ENCODE results near the gene STK36. TPM values are rescaled to one million over a fixed set of nuclear protein-coding genes. Genes with fewer than 3 reads are reported as not detected.

The STK36 gene
- total RNA-seq, 2 donors from 2014 or later: 15.3 to 22.1 TPM

DNA sequence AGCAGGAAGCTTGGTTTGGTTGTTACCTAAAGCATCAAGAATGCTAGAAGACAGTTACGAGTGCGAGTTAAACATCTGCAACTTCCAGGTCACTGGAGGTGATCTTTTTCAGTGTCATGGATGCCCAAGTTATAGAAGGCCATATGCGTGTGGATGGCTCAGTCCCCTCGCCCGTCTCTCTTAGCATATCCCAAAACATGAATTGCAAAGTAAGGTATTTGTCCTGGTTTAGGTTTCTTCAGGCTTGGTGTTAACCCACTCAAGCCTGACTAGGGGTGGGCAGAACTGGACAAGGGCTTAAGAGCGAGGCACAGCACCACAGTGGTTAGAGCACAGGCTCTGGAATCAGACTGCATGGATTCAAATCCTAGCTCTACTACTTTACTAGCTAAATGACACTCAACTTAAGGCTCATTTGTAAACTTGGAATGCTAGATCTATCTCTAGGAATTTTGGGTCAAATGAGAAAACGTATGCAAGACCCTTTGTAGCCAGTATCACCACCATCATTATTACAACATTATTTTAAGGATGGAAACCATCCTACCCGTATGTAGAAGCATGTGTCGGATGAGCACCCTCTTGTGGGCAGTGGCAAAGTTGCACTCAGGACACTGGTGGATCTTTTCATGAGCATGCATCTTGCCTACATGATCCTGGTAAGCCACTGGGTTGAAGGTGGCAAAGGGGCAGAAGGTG lies 23.6 kb upstream of the STK36 start:
- no peaks in the 10 kb centered on the region for H3K9me3 Mint-ChIP-seq
- peaks cover 9% of the 10 kb centered on the region for H3K4me1 Mint-ChIP-seq (ENCODE audit: low read depth)
- H3K36me3 Mint-ChIP-seq (ENCODE audit: insufficient read depth in 2 of 2): peaks cover 6 to 22% of the 10 kb centered on the region in 2 donors
- DNase-seq: peak; percentile 47 to 53
- no peak overlapping the region for H3K27ac Mint-ChIP-seq
- no peaks in the 10 kb centered on the region for H3K27me3 Mint-ChIP-seq (ENCODE audit: low read depth)
- ATAC-seq (replicated peaks in 1 of 2): peak; percentile 53 to 72
- no peak overlapping the region for H3K4me3 Mint-ChIP-seq

DNA sequence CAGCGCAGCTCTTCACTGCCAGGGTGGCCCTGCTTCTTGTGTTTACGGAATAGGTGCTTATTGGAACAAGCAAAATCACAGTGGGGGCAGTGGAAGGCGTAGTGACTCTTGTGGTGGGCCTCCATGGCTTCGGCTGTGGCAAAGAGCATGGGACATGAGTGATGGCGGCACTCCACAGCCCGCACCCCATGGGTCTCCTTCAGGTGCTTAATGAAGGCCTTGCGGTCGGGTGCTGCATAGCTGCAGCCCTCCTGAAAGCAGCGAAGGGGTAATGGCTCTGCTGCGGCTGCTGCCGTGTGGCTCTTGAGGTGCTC lies 23.1 kb upstream of the STK36 start:
- Mint-ChIP-seq H3K4me3 (no peak overlapping the region), H3K27ac (no peak overlapping the region), H3K27me3 (ENCODE audit: low read depth) (no peaks in the 10 kb centered on the region), H3K4me1 (ENCODE audit: low read depth) (peaks cover 9% of the 10 kb centered on the region), H3K36me3 (ENCODE audit: insufficient read depth in 2 of 2) (peaks cover 6 to 22% of the 10 kb centered on the region in 2 donors), H3K9me3 (no peaks in the 10 kb centered on the region)
- DNase-seq (no peak), ATAC-seq (replicated peaks in 1 of 2) (peak in 1 of 2 donors; percentile 17)

DNA sequence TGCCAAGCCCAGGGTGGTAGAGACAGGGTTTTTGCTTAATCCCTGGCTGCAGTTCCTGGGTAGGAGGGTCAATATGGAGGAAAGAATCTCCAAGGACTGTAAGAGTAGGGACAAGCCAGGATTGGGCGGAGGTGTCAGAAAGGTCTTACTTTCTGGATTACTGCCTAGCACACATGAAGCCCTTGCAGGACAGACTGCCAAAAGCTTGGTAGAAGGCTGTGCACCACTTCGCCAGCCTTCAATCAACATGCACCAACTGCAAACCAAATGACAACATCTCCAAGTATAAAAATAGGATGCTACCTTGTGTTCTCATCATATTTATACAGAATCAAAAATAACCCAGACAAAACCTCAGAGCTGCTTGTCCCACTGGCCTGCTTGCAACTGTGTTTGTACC lies 16.1 kb upstream of the STK36 start:
- H3K27me3 Mint-ChIP-seq (ENCODE audit: low read depth): no peaks in the 10 kb centered on the region
- ATAC-seq (replicated peaks in 1 of 2): no peak
- H3K36me3 Mint-ChIP-seq (ENCODE audit: insufficient read depth in 2 of 2): peaks cover 7 to 15% of the 10 kb centered on the region in 2 donors

DNA sequence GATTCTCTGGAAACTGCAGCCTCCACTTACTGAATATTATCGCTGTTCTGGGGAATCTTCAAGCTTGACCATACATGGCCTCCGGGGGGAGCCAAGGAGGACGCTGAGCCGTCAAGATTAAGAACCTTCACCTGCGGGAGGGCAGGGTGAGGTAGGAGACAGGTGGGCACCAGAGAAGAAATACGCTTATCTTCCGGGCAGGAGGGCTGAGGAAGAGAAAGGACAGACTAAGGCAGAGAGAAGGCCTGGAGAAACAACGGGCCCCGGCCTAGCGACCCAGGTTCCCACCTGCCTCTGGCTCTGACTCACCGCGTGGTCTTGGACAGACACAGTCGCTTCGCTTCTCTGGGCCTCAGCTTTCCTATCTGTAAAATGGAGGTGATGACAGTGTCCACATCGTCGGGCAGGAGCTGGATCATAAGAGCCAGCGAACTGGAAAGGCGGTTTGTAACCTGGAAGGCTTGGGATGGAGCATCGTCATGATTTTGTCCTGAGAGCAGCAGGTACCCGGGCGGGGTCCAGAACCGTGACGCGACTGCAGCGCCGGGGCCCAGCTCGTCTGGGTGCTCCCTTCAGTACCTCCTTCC lies 13.1 kb upstream of the STK36 start:
- Mint-ChIP-seq H3K9me3 (no peaks in the 10 kb centered on the region), H3K36me3 (ENCODE audit: insufficient read depth in 2 of 2) (peaks cover 7 to 20% of the 10 kb centered on the region in 2 donors), H3K27ac (peak overlapping the region; percentile 69), H3K27me3 (ENCODE audit: low read depth) (no peaks in the 10 kb centered on the region), H3K4me3 (peak overlapping the region; percentile 92 to 95), H3K4me1 (ENCODE audit: low read depth) (peaks cover 44% of the 10 kb centered on the region)
- peak; percentile 47 to 55 for DNase-seq
- ATAC-seq (replicated peaks in 1 of 2): peak; percentile 43 to 49

More for the DNA sequence above, 16.1 kb upstream of the STK36 start:
- H3K27ac Mint-ChIP-seq: no peak overlapping the region
- H3K4me3 Mint-ChIP-seq: no peak overlapping the region
- H3K9me3 Mint-ChIP-seq: no peaks in the 10 kb centered on the region
- peaks cover 32% of the 10 kb centered on the region for H3K4me1 Mint-ChIP-seq (ENCODE audit: low read depth)
- DNase-seq: no peak

DNA sequence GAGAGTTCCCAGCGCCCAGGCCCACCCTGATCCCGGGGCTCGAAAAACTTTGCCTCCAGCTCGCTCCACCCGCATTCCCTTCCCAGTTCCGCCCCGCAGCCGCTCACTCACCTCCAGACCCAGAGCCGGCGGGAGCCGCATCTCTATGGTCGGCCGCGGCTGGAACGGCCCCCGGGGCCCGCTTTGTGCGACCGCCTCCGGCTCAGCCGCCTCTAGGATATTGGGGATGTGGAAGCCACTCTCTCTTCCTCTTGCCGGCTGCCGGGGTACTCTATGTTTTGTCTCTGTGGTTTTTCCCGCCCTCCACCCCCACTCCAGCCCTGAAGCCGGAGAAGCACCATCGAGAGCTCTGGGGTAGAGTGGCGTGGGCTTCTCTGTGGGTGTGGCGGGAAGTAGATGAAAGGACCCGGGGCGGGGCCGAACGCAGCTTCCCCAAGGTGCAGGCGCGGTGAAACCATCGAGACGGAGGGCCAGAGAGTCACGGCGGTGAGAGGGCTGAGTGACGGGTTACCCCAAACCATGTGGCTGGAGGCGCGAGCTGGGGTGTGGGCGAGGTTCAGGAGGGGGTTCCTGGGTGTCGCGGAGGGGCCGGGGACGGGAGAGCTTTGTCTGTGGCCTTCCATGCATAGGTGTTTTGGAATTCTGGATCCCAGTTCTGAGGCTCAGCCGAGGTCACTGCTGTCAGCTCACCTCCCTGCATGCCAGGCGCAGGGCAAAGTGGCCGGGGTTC lies 12.5 kb upstream of the STK36 start, which contains the start of the genes BCS1L and ZNF142:
TSS of gene BCS1L (plus strand) at position 426 of the 730 bp plus-strand sequence. CDS start 1,305 bp downstream, outside the sequence.
TSS of gene ZNF142 (minus strand) at position 366 of the 730 bp plus-strand sequence. CDS start 3,194 bp downstream, outside the sequence.
- Mint-ChIP-seq H3K4me1 (ENCODE audit: low read depth) (peaks cover 44% of the 10 kb centered on the region), H3K36me3 (ENCODE audit: insufficient read depth in 2 of 2) (peaks cover 9 to 20% of the 10 kb centered on the region in 2 donors), H3K27ac (peak within 1 kb of the TSS; percentile 69), H3K27me3 (ENCODE audit: low read depth) (no peaks in the 10 kb centered on the region), H3K4me3 (peak within 1 kb of the TSS; percentile 92 to 95), H3K9me3 (no peaks in the 10 kb centered on the region)
- peak; percentile 95 to 97 for DNase-seq
- ATAC-seq (replicated peaks in 1 of 2): peak; percentile 97 to 98

DNA sequence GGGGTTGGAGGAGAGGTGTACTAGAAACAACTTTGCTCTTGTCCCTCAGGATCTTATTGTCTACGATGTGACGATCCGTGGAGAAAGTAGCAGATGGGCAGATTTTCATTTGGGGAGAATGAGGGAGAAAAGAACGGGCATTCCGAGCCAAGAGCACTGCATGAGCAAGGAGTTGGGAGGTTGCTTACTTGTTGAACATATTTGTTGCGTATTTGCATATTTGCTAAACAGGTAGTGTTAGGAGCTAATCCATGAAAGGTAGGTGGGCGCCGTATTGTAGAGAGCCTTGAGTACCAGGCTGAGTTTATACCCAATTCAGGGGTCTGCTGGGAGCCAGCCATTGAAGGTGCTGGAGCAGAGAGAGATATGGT lies 11.9 kb upstream of the STK36 start:
- Mint-ChIP-seq H3K9me3 (no peaks in the 10 kb centered on the region), H3K4me1 (ENCODE audit: low read depth) (peaks cover 44% of the 10 kb centered on the region), H3K27me3 (ENCODE audit: low read depth) (no peaks in the 10 kb centered on the region), H3K27ac (peak overlapping the region; percentile 69), H3K4me3 (peak overlapping the region; percentile 92 to 95), H3K36me3 (ENCODE audit: insufficient read depth in 2 of 2) (peaks cover 10 to 24% of the 10 kb centered on the region in 2 donors)
- DNase-seq (no peak), ATAC-seq (replicated peaks in 1 of 2) (no peak)

DNA sequence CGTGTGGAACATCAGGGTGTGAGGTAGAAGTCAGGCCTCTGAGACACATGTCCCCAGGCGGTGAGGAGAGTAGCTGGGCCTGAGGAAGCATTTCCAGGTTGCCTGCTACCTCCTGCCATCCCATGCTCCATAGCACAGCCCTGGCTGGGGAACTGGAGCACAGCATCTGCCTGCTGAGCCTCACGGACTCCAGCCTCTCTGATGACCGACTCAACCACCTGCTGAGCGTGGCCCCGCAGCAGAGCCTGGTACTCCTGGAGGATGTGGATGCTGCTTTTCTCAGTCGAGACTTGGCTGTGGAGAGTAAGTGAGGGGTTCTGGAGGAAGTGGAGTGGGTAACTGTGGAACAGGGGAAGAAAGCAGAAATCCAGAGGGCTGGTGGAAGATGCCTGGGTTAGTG lies 9.5 kb upstream of the STK36 start:
- Mint-ChIP-seq H3K9me3 (no peaks in the 10 kb centered on the region), H3K36me3 (ENCODE audit: insufficient read depth in 2 of 2) (peaks cover 9 to 18% of the 10 kb centered on the region in 2 donors), H3K27ac (no peak overlapping the region), H3K27me3 (ENCODE audit: low read depth) (no peaks in the 10 kb centered on the region), H3K4me3 (no peak overlapping the region), H3K4me1 (ENCODE audit: low read depth) (peaks cover 38% of the 10 kb centered on the region)
- ATAC-seq (replicated peaks in 1 of 2) (no peak), DNase-seq (no peak)

DNA sequence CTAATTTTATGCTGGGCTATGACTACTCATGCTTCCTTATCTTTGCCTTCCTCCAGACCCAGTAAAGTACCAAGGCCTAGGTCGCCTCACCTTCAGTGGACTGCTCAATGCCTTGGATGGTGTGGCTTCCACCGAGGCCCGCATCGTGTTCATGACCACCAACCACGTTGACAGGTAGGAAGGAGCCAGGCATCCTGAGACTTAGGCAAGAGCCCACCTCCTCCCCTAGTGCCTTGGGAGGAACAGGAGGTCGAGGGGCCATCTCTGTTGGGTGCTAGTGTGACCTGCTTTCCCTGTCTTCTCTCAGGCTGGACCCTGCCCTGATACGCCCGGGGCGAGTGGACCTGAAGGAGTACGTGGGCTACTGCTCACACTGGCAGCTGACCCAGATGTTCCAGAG lies 9.1 kb upstream of the STK36 start:
- Mint-ChIP-seq H3K36me3 (ENCODE audit: insufficient read depth in 2 of 2) (peaks cover 7 to 13% of the 10 kb centered on the region in 2 donors), H3K9me3 (no peaks in the 10 kb centered on the region), H3K4me3 (no peak overlapping the region), H3K27me3 (ENCODE audit: low read depth) (no peaks in the 10 kb centered on the region), H3K27ac (no peak overlapping the region), H3K4me1 (ENCODE audit: low read depth) (peaks cover 34% of the 10 kb centered on the region)
- DNase-seq (no peak), ATAC-seq (replicated peaks in 1 of 2) (no peak)

DNA sequence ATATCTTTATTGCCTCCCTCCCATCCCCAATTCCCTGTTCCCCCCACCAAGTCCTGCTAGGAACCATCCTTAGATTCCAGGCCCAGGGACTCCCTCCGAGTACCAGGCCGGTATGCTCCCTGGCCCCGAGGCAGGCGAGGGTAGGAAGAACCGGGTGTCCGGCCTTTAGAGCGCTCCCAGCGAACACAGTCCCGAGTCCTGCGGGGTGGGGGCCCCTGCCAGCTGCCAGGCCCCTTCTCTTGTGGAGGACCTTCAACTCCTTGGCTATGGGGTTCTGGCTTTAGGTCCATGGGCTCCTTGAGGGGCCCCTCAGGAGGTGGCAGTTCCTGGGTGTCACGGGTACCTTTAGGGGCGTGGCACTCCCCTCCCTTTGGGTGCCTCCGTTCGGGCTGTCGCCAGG lies 8.0 kb upstream of the STK36 start:
- H3K9me3 Mint-ChIP-seq: no peaks in the 10 kb centered on the region
- H3K4me3 Mint-ChIP-seq: no peak overlapping the region
- peaks cover 27% of the 10 kb centered on the region for H3K4me1 Mint-ChIP-seq (ENCODE audit: low read depth)
- DNase-seq (no peak), ATAC-seq (replicated peaks in 1 of 2) (no peak)
- no peak overlapping the region for H3K27ac Mint-ChIP-seq
- peaks cover 7 to 11% of the 10 kb centered on the region in 2 donors for H3K36me3 Mint-ChIP-seq (ENCODE audit: insufficient read depth in 2 of 2)
- no peaks in the 10 kb centered on the region for H3K27me3 Mint-ChIP-seq (ENCODE audit: low read depth)

DNA sequence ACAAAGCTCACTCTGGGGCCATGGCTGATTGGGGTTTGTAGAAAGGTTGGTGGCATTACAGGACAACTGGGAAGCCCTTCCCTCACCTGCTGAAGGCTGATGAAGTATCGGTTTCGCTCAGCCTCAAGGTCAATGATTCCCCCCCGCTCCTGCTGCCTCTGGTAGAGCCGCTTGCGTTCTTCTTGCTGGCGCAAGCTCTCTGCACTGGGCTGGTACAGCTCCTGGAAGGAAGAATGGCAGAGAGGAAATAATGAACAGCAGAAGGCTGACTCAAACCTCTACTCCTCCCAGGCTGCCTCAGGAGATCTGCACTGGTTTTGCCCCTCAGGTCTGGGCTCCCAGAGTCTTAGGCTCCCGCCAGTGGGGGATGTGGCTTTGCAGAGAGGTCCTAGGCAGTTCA lies 7.2 kb upstream of the STK36 start:
- Mint-ChIP-seq H3K4me3 (no peak overlapping the region), H3K9me3 (no peaks in the 10 kb centered on the region), H3K27ac (no peak overlapping the region), H3K27me3 (ENCODE audit: low read depth) (no peaks in the 10 kb centered on the region), H3K36me3 (ENCODE audit: insufficient read depth in 2 of 2) (peaks cover 7 to 11% of the 10 kb centered on the region in 2 donors), H3K4me1 (ENCODE audit: low read depth) (peaks cover 23% of the 10 kb centered on the region)
- no peak for DNase-seq
- no peak for ATAC-seq (replicated peaks in 1 of 2)

DNA sequence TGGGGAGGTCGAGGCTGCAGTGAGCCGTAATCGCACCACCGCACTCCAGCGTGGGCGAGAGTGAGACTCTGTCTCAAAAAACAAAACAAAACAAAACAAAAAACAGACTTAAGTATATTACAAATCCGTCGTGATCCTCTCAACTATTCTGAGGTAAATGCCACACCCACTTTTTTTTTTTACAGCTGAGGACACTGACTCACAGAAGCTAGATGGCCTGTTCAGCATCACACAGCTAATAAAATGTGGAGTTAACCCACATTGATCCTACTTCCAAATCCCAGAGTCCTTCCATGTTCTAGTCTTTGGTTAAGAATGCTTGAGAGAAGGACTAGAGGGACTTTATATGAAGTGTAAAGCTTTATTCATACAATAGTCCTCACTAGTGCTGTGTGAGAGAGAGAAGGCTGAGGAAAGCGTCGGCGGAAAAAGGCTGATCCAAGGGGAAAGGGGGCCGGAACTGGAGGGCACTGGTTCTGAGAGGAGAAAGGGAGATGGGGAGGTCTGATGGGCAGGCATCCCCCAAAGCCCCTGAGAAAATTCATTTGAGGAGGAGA lies 711 bp upstream of the STK36 start:
- Mint-ChIP-seq H3K27ac (peak overlapping the region; percentile 92), H3K9me3 (no peaks in the 10 kb centered on the region), H3K4me1 (ENCODE audit: low read depth) (peaks cover 23% of the 10 kb centered on the region), H3K4me3 (peak overlapping the region; percentile 96 to 99), H3K27me3 (ENCODE audit: low read depth) (no peaks in the 10 kb centered on the region), H3K36me3 (ENCODE audit: insufficient read depth in 2 of 2) (no peaks in the 10 kb centered on the region)
- ATAC-seq (replicated peaks in 1 of 2): no peak
- no peak for DNase-seq

DNA sequence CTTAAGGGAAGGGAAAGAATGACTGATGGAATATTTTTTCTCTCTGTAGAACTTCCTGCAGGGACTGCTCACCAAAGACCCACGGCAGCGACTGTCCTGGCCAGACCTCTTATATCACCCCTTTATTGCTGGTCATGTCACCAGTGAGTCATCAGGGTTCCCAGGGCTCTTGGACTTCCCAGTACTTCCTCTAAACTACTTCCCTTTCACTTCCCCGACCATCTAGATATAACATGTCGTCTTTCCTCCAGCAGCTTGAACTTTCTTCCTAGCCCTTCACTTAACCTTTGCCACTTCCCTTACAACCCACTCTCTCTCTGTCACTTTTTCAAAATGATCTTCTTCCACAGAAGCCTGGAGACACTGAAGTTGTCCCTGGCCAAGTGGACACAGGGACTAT lies 7.2 kb downstream of the STK36 start:
- Mint-ChIP-seq H3K36me3 (ENCODE audit: insufficient read depth in 2 of 2) (no peaks in the 10 kb centered on the region), H3K27me3 (ENCODE audit: low read depth) (no peaks in the 10 kb centered on the region), H3K4me1 (ENCODE audit: low read depth) (no peaks in the 10 kb centered on the region), H3K4me3 (no peak overlapping the region), H3K9me3 (no peaks in the 10 kb centered on the region), H3K27ac (no peak overlapping the region)
- DNase-seq (no peak), ATAC-seq (replicated peaks in 1 of 2) (no peak)

DNA sequence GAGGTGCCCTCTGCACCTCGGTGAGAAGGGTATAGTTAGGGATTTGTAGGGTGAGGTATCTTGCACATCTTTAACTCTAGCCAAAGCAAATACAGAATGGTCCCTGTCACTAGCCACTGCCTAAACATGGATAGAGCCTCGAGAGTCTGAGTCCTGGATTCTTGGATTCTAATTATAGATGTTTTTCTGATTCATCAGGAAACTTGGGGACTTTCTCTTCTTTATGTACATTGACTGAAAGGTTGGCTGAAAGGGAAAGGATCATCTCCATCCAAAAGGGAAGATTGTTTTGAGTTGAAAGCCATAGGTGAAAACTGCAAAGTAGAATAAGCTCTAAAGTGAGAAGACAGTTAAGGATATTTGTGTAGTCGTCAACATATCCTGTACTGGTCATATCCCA lies 8.2 kb downstream of the STK36 start:
- Mint-ChIP-seq H3K9me3 (no peaks in the 10 kb centered on the region), H3K36me3 (ENCODE audit: insufficient read depth in 2 of 2) (no peaks in the 10 kb centered on the region), H3K27ac (no peak overlapping the region), H3K27me3 (ENCODE audit: low read depth) (no peaks in the 10 kb centered on the region), H3K4me3 (no peak overlapping the region), H3K4me1 (ENCODE audit: low read depth) (no peaks in the 10 kb centered on the region)
- ATAC-seq (replicated peaks in 1 of 2): no peak
- DNase-seq: no peak
